Measurements from ENCODE around the gene LRRC28. TPM values are rescaled to one million over a fixed set of nuclear protein-coding genes. Genes with fewer than 3 reads are reported as not detected.

Gene LRRC28
- polyA plus RNA-seq, 1 experiment: 23.5 TPM

DNA sequence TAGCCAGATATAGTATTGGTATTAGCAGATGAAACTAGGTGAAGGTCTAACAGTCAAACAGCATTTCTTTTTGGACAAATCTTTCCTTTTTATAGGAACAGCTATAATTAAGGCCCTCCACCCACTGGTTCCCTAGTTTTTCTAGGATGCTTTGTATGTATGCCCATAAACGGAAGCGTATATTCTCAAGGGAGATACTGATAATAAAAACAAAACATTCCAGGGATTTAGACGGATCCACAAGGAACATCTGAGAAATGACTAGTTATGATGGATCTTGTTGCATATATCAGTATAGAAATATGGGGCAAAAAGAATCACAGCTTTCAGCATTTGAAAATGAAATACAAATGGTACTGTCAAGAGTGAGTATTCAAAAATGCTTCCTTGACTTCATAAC lies 22.5 kb downstream of the LRRC28 start:
- Histone ChIP-seq H3K4me3 (ENCODE audit: low read depth, low read length) (no peak overlapping the region), H3K27me3 (ENCODE audit: control insufficient read depth, insufficient read depth, low read length) (no peaks in the 10 kb centered on the region), H3K36me3 (ENCODE audit: control insufficient read depth, insufficient read depth, low read length) (no peaks in the 10 kb centered on the region)
- TF ChIP-seq, protein P1, sequence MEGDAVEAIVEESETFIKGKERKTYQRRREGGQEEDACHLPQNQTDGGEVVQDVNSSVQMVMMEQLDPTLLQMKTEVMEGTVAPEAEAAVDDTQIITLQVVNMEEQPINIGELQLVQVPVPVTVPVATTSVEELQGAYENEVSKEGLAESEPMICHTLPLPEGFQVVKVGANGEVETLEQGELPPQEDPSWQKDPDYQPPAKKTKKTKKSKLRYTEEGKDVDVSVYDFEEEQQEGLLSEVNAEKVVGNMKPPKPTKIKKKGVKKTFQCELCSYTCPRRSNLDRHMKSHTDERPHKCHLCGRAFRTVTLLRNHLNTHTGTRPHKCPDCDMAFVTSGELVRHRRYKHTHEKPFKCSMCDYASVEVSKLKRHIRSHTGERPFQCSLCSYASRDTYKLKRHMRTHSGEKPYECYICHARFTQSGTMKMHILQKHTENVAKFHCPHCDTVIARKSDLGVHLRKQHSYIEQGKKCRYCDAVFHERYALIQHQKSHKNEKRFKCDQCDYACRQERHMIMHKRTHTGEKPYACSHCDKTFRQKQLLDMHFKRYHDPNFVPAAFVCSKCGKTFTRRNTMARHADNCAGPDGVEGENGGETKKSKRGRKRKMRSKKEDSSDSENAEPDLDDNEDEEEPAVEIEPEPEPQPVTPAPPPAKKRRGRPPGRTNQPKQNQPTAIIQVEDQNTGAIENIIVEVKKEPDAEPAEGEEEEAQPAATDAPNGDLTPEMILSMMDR (IDR thresholded peaks at IDR 0.05; ENCODE audit: insufficient read depth, low read depth, low read length): no peak
- POLR2A ChIA-PET: no interaction called here
- CTCF ChIA-PET: interaction anchor here (0.6 to 5.2 kb wide), 18 partner anchors 8 to 523 kb away, joined by 3 to 35 read pairs (median 4); no protein-coding TSS in a partner anchor
- DNase-seq (ENCODE audit: low read depth): no peak

GRCh38 chr15:99275061-99275460 lies 23.8 kb downstream of the LRRC28 start:
- Histone ChIP-seq H3K36me3 (ENCODE audit: control insufficient read depth, insufficient read depth, low read length) (no peaks in the 10 kb centered on the region), H3K4me3 (ENCODE audit: low read depth, low read length) (no peak overlapping the region), H3K27me3 (ENCODE audit: control insufficient read depth, insufficient read depth, low read length) (no peaks in the 10 kb centered on the region)
- TF ChIP-seq, protein P1 (IDR thresholded peaks at IDR 0.05; ENCODE audit: insufficient read depth, low read depth, low read length): no peak
- no peak for DNase-seq (ENCODE audit: low read depth)
- ChIA-PET CTCF (interaction anchor here (0.9 to 5.2 kb wide), 5 partner anchors 12 to 524 kb away, joined by 3 to 35 read pairs (median 4); no protein-coding TSS in a partner anchor), POLR2A (no interaction called here)

- ChIA-PET POLR2A (interaction anchor here (0.6 kb wide), 1 partner anchor 65 kb away, joined by 14 read pairs; no protein-coding TSS in a partner anchor), CTCF (interaction anchor here (1.0 to 5.2 kb wide), 4 partner anchors 12 to 482 kb away, joined by 3 to 35 read pairs (median 16); no protein-coding TSS in a partner anchor)
- H3K27me3 ChIP-seq (ENCODE audit: control insufficient read depth, insufficient read depth, low read length): no peaks in the 10 kb centered on the region
- no peaks in the 10 kb centered on the region for H3K36me3 ChIP-seq (ENCODE audit: control insufficient read depth, insufficient read depth, low read length)
- H3K4me3 ChIP-seq (ENCODE audit: low read depth, low read length): no peak overlapping the region
- TF ChIP-seq, protein P1 (IDR thresholded peaks at IDR 0.05; ENCODE audit: insufficient read depth, low read depth, low read length): no peak
- DNase-seq (ENCODE audit: low read depth): no peak
Observed at GRCh38 chr15:99275525-99276128, 24.3 kb downstream of the LRRC28 start.

- H3K4me3 ChIP-seq (ENCODE audit: low read depth, low read length): no peak overlapping the region
- ChIA-PET CTCF (interaction anchor here (3.4 kb wide), 1 partner anchor 425 kb away, joined by 25 read pairs; no protein-coding TSS in a partner anchor), POLR2A (no interaction called here)
- DNase-seq (ENCODE audit: low read depth): no peak
- H3K27me3 ChIP-seq (ENCODE audit: control insufficient read depth, insufficient read depth, low read length): no peaks in the 10 kb centered on the region
- TF ChIP-seq, protein P1 (IDR thresholded peaks at IDR 0.05; ENCODE audit: insufficient read depth, low read depth, low read length): no peak
- no peaks in the 10 kb centered on the region for H3K36me3 ChIP-seq (ENCODE audit: control insufficient read depth, insufficient read depth, low read length)
Observed at GRCh38 chr15:99279290-99279689, 28.0 kb downstream of the LRRC28 start.

DNA sequence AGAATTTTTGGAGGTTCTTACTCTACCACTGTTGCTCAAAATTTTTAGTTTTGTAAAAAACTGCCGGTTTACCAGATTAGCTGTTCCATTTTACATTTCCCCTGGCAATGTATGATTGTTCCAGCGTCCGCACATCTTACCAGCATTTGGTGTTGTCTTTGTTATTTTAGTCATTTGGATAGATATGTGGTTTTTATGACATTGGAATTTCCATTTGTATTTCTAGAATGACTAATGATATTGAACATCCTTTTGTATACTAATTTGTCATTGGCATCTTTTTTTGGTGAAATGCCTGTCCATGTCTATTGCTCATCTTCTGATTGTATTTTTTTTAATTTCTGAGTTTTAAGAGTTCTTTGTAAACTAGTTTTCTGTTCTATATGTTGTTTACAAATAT lies 28.5 kb downstream of the LRRC28 start:
- Histone ChIP-seq H3K27me3 (ENCODE audit: control insufficient read depth, insufficient read depth, low read length) (no peaks in the 10 kb centered on the region), H3K36me3 (ENCODE audit: control insufficient read depth, insufficient read depth, low read length) (no peaks in the 10 kb centered on the region), H3K4me3 (ENCODE audit: low read depth, low read length) (no peak overlapping the region)
- no peak for DNase-seq (ENCODE audit: low read depth)
- POLR2A ChIA-PET: no interaction called here
- TF ChIP-seq, protein P1 (IDR thresholded peaks at IDR 0.05; ENCODE audit: insufficient read depth, low read depth, low read length): no peak
- CTCF ChIA-PET: interaction anchor here (3.4 kb wide), 1 partner anchor 425 kb away, joined by 25 read pairs; no protein-coding TSS in a partner anchor
